Type B pancreatic cell (in vitro differentiated cells): ENCODE data around the gene PIAS3. TPM values are rescaled to one million over a fixed set of nuclear protein-coding genes. Genes with fewer than 3 reads are reported as not detected.

Experiments used
- DNase-seq: peaks from one replicate; pipeline ENCODE4 v3.0.0; 2021; ENCODE audit warnings: mixed read lengths; ENCODE audit not compliant: unreplicated experiment; ENCODE audit errors: extremely low spot score
- H3K27ac Mint-ChIP-seq: 2 replicates; pipeline ENCODE4 v1.8.0; 2021; ENCODE audit warnings: mild to moderate bottlenecking, mixed read lengths
- H3K27me3 Mint-ChIP-seq: 2 replicates; pipeline ENCODE4 v1.8.0; 2021; ENCODE audit warnings: mixed read lengths
- H3K36me3 Mint-ChIP-seq: 2 replicates; pipeline ENCODE4 v1.8.0; 2021; ENCODE audit warnings: mixed read lengths
- H3K4me1 Mint-ChIP-seq: one replicate; pipeline ENCODE4 v1.8.0; 2021; ENCODE audit warnings: mixed read lengths; ENCODE audit not compliant: unreplicated experiment
- H3K4me3 Mint-ChIP-seq: 2 replicates; pipeline ENCODE4 v1.8.0; 2021; ENCODE audit warnings: mild to moderate bottlenecking, mixed read lengths
- H3K9me3 Mint-ChIP-seq: 2 replicates; pipeline ENCODE4 v1.8.0; 2021; ENCODE audit warnings: mixed read lengths
- CTCF ChIP-seq: fragments of 200-600 bp; sonication (generic); conservative IDR thresholded peaks from 2 replicates; pipeline ENCODE4 v1.5.0; 2021; ENCODE audit warnings: antibody characterized with exemption, mild to moderate bottlenecking
- total RNA-seq: library from RNA; stranded (reverse); gene quantifications from 2 replicates; pipeline ENCODE4 v1.2.1, GENCODE V29; 2021; ENCODE audit warnings: low replicate concordance

The PIAS3 gene
- total RNA-seq, 1 donor from 2014 or later = 40.0 TPM

GRCh38 chr1:145874646-145875045, 15.8 kb upstream of the PIAS3 start:
- no peak for TF ChIP-seq CTCF
- Mint-ChIP-seq H3K9me3 (no peaks in the 10 kb centered on the region), H3K4me1 (peaks cover 13% of the 10 kb centered on the region), H3K27me3 (peaks cover 47% of the 10 kb centered on the region), H3K4me3 (no peak overlapping the region), H3K36me3 (no peaks in the 10 kb centered on the region), H3K27ac (no peak overlapping the region)
- no peak for DNase-seq

GRCh38 chr1:145871994-145872924, 13.4 kb upstream of the PIAS3 start:
- no peak for DNase-seq
- H3K27ac Mint-ChIP-seq = no peak overlapping the region
- peaks cover 10% of the 10 kb centered on the region for H3K4me1 Mint-ChIP-seq
- H3K4me3 Mint-ChIP-seq = peak overlapping the region; percentile 31
- no peaks in the 10 kb centered on the region for H3K36me3 Mint-ChIP-seq
- peaks cover 50% of the 10 kb centered on the region for H3K27me3 Mint-ChIP-seq
- TF ChIP-seq CTCF = no peak
- H3K9me3 Mint-ChIP-seq = no peaks in the 10 kb centered on the region

GRCh38 chr1:145868232-145868631, 9.4 kb upstream of the PIAS3 start:
- H3K4me3 Mint-ChIP-seq = no peak overlapping the region
- no peaks in the 10 kb centered on the region for H3K36me3 Mint-ChIP-seq
- H3K4me1 Mint-ChIP-seq = peaks cover 10% of the 10 kb centered on the region
- no peak for DNase-seq
- no peaks in the 10 kb centered on the region for H3K9me3 Mint-ChIP-seq
- no peak for TF ChIP-seq CTCF
- no peak overlapping the region for H3K27ac Mint-ChIP-seq
- H3K27me3 Mint-ChIP-seq = peaks cover 53% of the 10 kb centered on the region

GRCh38 chr1:145863282-145864018, 4.6 kb upstream of the PIAS3 start:
- Mint-ChIP-seq H3K4me1 (no peaks in the 10 kb centered on the region), H3K4me3 (no peak overlapping the region), H3K36me3 (no peaks in the 10 kb centered on the region), H3K27me3 (peaks cover 34% of the 10 kb centered on the region), H3K9me3 (no peaks in the 10 kb centered on the region), H3K27ac (no peak overlapping the region)
- no peak for DNase-seq
- no peak for TF ChIP-seq CTCF

- Mint-ChIP-seq H3K4me3 (peak overlapping the region; percentile 99), H3K27me3 (peaks cover 12% of the 10 kb centered on the region), H3K9me3 (no peaks in the 10 kb centered on the region), H3K4me1 (peaks cover 5% of the 10 kb centered on the region), H3K27ac (peak overlapping the region; percentile 91), H3K36me3 (peaks cover 11% of the 10 kb centered on the region)
- DNase-seq = peak; percentile 87
- TF ChIP-seq CTCF = peak; percentile 28
These were observed 676 bp upstream of the PIAS3 start for GRCh38 chr1:145859491-145860023.
